Measurements from ENCODE around the gene MATN1. TPM values are rescaled to one million over a fixed set of nuclear protein-coding genes. Genes with fewer than 3 reads are reported as not detected.

Gene MATN1
- total and polyA plus RNA-seq, 9 donors: 0.10 to 0.95 (median 0.51) TPM

- Histone ChIP-seq H3K4me1 (ENCODE audit: insufficient read depth) (no peaks in the 10 kb centered on the region), H3K36me3 (no peaks in the 10 kb centered on the region), H3K4me3 (no peak overlapping the region), H3K27me3 (no peaks in the 10 kb centered on the region), H3K27ac (no peak overlapping the region), H3K9me3 (no peaks in the 10 kb centered on the region)
- intact Hi-C loops (cut with DNase I): no loop called here
- no peak for TF ChIP-seq POLR2A (IDR thresholded peaks at IDR 0.05)
- no peak for TF ChIP-seq CTCF (IDR thresholded peaks at IDR 0.05)
- TF ChIP-seq EP300 (IDR thresholded peaks at IDR 0.05): no peak
- DNase-seq: no peak
- 42 to 43% (median 43%) methylated on average over 7 of the region's 7 CpGs for WGBS, 3 donors
These were observed 20.8 kb upstream of the MATN1 start for GRCh38 chr1:30744060-30744756.

GRCh38 chr1:30743584-30744059, 20.2 kb upstream of the MATN1 start:
- Histone ChIP-seq H3K9me3 (no peaks in the 10 kb centered on the region), H3K4me1 (ENCODE audit: insufficient read depth) (no peaks in the 10 kb centered on the region), H3K4me3 (no peak overlapping the region), H3K27me3 (no peaks in the 10 kb centered on the region), H3K36me3 (no peaks in the 10 kb centered on the region), H3K27ac (no peak overlapping the region)
- TF ChIP-seq EP300 (IDR thresholded peaks at IDR 0.05) (no peak), CTCF (IDR thresholded peaks at IDR 0.05) (no peak), POLR2A (IDR thresholded peaks at IDR 0.05) (no peak)
- 51 to 61% (median 57%) methylated on average over 4 of the region's 4 CpGs for WGBS, 3 donors
- intact Hi-C loops (cut with DNase I): no loop called here
- DNase-seq: no peak

GRCh38 chr1:30742963-30743559, 19.7 kb upstream of the MATN1 start:
- intact Hi-C loops (cut with DNase I): no loop called here
- no peak for DNase-seq
- Histone ChIP-seq H3K27ac (no peak overlapping the region), H3K27me3 (no peaks in the 10 kb centered on the region), H3K4me3 (no peak overlapping the region), H3K9me3 (no peaks in the 10 kb centered on the region), H3K36me3 (no peaks in the 10 kb centered on the region), H3K4me1 (ENCODE audit: insufficient read depth) (no peaks in the 10 kb centered on the region)
- TF ChIP-seq EP300 (IDR thresholded peaks at IDR 0.05) (no peak), POLR2A (IDR thresholded peaks at IDR 0.05) (no peak), CTCF (IDR thresholded peaks at IDR 0.05) (no peak)
- 93 to 97% (median 93%) methylated on average over 3 of the region's 3 CpGs for WGBS, 3 donors

GRCh38 chr1:30742300-30742962, 19.0 kb upstream of the MATN1 start:
- no peak overlapping the region for H3K4me3 ChIP-seq
- H3K4me1 ChIP-seq (ENCODE audit: insufficient read depth): no peaks in the 10 kb centered on the region
- no peaks in the 10 kb centered on the region for H3K9me3 ChIP-seq
- WGBS, 3 donors: 80 to 82% (median 81%) methylated on average over 11 of the region's 11 CpGs
- DNase-seq: no peak
- H3K36me3 ChIP-seq: no peaks in the 10 kb centered on the region
- H3K27ac ChIP-seq: no peak overlapping the region
- intact Hi-C loops (cut with DNase I): no loop called here
- no peaks in the 10 kb centered on the region for H3K27me3 ChIP-seq
- TF ChIP-seq POLR2A (IDR thresholded peaks at IDR 0.05): no peak
- no peak for TF ChIP-seq CTCF (IDR thresholded peaks at IDR 0.05)
- no peak for TF ChIP-seq EP300 (IDR thresholded peaks at IDR 0.05)
